IPS-20b (cell line): Measurements from ENCODE around the gene RGL3.
"Not testable (repeated sequence)": the region's sequence is repeated elsewhere in the genome, so short reads cannot be mapped to it uniquely, and the experiment has no call there.

Experiments
- H3K27ac ChIP-seq: one replicate; pipeline ENCODE4 v1.5.1; 2013; ENCODE audit warnings: low read length
- H3K27me3 ChIP-seq: 2 replicates; pipeline ENCODE4 v1.6.1; 2013; ENCODE audit warnings: mild to moderate bottlenecking, low read length, inconsistent platforms; ENCODE audit not compliant: insufficient read depth
- H3K36me3 ChIP-seq: 2 replicates; pipeline ENCODE4 v1.6.1; 2013; ENCODE audit warnings: low read depth, mild to moderate bottlenecking, inconsistent platforms, low read length, moderate library complexity; ENCODE audit not compliant: insufficient read depth
- H3K4me1 ChIP-seq: 2 replicates; pipeline ENCODE4 v1.6.1; 2013; ENCODE audit warnings: mild to moderate bottlenecking, control low read depth, inconsistent platforms, low read length, moderate library complexity; ENCODE audit not compliant: insufficient read depth
- H3K4me3 ChIP-seq: 2 replicates; pipeline ENCODE4 v1.5.1; 2013; ENCODE audit warnings: mild to moderate bottlenecking, low read length, inconsistent platforms
- H3K9ac ChIP-seq: 2 replicates; pipeline ENCODE4 v1.6.1; 2013; ENCODE audit warnings: low read depth, mild to moderate bottlenecking, inconsistent platforms, low read length, moderate library complexity
- H3K9me3 ChIP-seq: 2 replicates; pipeline ENCODE4 v1.6.1; 2013; ENCODE audit warnings: mild to moderate bottlenecking, low read depth, low read length, inconsistent platforms; ENCODE audit not compliant: insufficient read depth

RGL3 gene

DNA sequence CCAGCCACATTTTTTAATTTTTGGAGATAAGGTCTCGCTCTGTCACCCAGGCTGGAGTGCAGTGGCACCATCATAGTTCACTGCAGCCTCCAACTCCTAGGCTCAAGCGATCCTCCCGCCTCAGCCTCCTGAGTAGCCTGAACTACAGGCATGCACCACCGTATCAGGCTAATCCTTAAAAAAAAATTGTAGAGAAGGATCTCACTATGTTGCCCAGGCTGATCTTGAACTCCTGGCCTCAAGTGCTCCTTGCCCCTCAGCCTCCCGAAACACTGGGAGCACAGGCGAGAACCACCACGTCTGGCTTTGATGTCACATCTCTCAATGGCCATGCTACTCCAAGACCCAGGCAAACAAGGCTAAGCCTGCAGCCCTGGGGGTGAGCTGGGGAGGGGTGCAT is 37.5 kb upstream of the RGL3 start:
- H3K27ac ChIP-seq: no peak overlapping the region
- H3K4me3 ChIP-seq: no peak overlapping the region
- no peaks in the 10 kb centered on the region for H3K27me3 ChIP-seq
- no peak overlapping the region for H3K9ac ChIP-seq
- peaks cover 4% of the 10 kb centered on the region; the same call in 1 of the 2 replicates for H3K4me1 ChIP-seq
- H3K9me3 ChIP-seq: no peaks in the 10 kb centered on the region
- no peaks in the 10 kb centered on the region for H3K36me3 ChIP-seq

DNA sequence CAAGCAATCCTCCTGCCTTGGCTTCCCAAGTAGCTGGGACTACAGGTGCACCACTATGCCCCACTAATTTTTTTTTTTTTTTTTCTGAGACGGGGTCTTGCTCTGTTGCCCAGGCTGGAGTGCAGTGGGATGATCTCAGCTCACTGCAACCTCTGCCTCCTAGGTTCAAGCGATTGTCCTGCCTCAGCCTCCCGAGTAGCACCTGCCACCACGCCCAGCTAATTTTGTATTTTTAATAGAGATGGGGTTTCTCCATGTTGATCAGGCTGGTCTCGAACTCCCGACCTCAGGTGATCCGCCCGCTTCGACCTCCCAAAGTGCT is 36.1 kb upstream of the RGL3 start:
- not testable (repeated sequence) for H3K9ac ChIP-seq, H3K9me3 ChIP-seq, H3K4me3 ChIP-seq, H3K27me3 ChIP-seq, H3K36me3 ChIP-seq, H3K27ac ChIP-seq, H3K4me1 ChIP-seq

DNA sequence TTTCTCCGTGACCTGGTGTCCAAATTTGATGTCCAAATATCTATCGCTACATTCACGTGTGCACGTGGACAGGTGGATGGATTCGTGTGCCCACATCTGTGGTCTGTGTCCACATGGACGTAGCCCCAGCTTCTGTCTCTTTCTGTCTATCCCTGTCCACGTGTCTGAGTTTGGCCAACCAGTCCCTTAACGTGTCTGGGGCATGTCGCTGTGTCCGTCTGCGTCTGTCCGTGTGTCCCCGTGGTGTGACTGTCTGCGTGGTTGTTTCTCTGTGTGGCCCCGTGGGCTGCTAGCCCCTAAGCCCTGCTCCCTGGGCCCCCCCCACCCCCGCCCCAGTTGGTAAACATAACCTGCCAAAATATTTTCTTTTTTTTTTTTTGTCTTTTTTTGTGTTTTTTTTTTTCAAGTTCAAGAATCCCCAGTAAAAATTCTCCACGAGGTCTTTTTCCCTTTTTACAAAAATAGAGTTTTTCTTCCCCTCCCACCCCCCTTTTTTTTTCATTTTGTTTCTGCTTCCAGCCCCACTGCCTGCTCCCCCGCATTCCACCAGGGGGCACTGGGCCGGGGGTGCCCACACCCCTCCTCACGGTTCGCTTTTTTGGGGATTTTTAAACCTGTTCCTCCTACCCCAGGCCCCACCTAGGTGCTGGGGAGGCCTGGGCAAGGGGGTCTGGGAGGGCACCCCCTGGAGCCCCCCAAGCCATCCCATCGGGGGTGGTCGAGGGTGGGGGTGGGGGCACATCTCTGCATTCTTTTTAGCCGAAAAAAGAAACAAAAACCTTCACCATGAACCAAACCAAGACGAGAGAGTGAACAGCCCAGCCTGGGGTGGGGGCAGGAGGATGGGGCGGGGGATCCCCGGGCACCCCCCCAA is 34.6 kb upstream of the RGL3 start:
- Histone ChIP-seq H3K27me3 (no peaks in the 10 kb centered on the region), H3K4me1 (peaks cover 4% of the 10 kb centered on the region; the same call in 1 of the 2 replicates), H3K36me3 (peaks cover 15% of the 10 kb centered on the region), H3K9me3 (no peaks in the 10 kb centered on the region), H3K9ac (no peak overlapping the region), H3K27ac (no peak overlapping the region), H3K4me3 (no peak overlapping the region)

DNA sequence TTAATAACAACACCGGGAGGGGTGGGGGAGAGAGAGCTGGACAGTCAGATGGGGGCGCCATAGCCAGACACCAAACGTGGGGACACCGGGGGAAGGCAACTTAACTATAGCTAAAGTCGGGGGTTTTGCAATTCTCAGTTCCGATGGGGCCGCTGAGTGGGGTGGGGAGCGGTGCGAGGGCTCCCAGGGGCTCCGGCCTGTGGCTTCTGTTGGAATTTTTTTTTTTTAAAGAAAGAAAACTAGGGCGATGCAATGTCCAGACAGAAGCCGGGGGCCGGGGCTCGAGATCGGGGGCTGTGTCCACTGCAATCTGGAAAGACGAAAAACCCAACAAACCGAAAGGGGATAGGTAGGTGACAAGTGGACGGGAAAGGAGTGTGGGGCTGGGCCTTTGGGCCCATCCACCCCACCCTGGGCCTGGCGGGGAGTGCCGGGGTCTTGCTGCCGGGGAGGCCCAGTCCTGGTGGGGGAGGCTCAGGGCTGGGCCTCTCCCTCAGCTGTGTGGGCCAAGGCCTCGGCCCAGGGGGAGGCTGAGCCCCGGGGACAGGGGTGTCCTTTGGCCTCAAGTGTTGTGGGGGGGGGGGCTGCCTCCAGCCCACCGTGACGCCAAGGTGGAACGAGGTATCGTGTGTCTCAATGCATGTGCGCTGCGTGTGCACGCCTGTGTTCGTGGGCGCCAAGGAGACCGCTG is 33.7 kb upstream of the RGL3 start:
- H3K9ac ChIP-seq: no peak overlapping the region
- H3K4me1 ChIP-seq: peaks cover 4% of the 10 kb centered on the region; the same call in 1 of the 2 replicates
- H3K27ac ChIP-seq: no peak overlapping the region
- no peak overlapping the region for H3K4me3 ChIP-seq
- peaks cover 24% of the 10 kb centered on the region for H3K36me3 ChIP-seq
- H3K27me3 ChIP-seq: no peaks in the 10 kb centered on the region
- H3K9me3 ChIP-seq: no peaks in the 10 kb centered on the region

DNA sequence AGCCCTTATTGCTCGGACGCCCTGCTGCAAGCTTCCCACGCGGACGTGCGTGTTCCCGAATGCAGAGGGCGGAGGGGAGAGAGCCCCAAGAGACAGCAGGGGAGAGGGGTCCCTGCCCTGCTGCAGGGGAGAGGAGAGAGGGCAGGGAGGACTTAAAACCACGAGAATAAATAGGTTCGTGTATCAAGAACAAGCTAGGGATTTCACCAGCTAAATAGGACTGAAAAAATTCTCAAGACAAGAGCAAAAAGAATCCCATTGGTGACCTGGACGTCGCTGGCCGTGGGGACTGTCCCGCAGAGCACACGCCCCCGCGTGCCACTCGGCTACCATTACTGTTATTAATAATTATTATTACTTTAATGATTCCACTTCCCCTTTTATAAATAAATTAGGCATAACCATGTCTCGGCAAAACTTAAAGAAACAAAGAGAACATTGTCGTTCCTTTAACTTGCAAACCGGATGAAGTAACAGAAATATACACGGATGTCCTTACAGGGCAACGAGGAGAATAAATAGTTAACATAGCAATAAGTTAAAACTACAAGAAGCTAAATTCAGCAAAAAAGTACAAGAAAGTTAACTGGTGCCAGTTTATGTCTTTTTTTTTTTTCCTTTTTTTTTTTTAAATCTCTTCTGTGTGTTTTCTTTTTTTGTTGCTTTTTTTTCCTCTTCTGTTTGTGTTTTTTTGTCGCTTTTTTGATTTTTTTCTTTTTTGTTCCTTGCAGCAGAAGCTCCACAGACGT is 32.9 kb upstream of the RGL3 start:
- H3K27me3 ChIP-seq: no peaks in the 10 kb centered on the region
- H3K4me1 ChIP-seq: peaks cover 4% of the 10 kb centered on the region; the same call in 1 of the 2 replicates
- H3K9ac ChIP-seq: no peak overlapping the region
- no peak overlapping the region for H3K27ac ChIP-seq
- no peaks in the 10 kb centered on the region for H3K9me3 ChIP-seq
- H3K36me3 ChIP-seq: peaks cover 31% of the 10 kb centered on the region
- no peak overlapping the region for H3K4me3 ChIP-seq

DNA sequence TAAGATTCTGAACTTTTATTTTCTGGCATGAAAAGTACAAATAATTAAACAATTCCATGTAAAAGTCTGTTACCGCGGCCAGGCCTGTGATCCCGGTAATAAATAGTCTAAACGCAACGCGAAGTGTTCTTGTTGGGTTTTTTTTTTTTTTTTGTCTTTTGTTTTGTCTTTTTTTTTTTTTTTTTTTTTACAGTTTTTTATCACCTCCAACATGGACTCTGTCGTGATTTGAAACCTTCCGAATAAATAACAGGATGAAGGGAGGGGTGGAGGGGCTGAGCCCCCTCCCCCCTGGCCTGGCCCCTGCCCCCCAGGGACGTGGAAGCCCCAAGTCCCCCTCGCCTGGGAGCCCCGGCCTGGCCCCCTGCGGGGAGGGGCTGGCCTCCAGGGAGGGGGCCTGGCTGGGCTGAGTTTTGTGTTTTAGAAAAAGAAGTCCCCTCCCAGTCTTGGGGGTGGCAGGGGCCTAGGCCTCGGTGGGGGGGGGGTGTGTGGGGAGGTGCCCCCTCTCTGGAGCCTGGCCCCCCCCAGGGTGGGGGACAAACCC is 32.3 kb upstream of the RGL3 start:
- Histone ChIP-seq H3K27ac (no peak overlapping the region), H3K9me3 (no peaks in the 10 kb centered on the region), H3K4me1 (peaks cover 4% of the 10 kb centered on the region; the same call in 1 of the 2 replicates), H3K4me3 (no peak overlapping the region), H3K36me3 (peaks cover 33% of the 10 kb centered on the region), H3K27me3 (no peaks in the 10 kb centered on the region), H3K9ac (no peak overlapping the region)

DNA sequence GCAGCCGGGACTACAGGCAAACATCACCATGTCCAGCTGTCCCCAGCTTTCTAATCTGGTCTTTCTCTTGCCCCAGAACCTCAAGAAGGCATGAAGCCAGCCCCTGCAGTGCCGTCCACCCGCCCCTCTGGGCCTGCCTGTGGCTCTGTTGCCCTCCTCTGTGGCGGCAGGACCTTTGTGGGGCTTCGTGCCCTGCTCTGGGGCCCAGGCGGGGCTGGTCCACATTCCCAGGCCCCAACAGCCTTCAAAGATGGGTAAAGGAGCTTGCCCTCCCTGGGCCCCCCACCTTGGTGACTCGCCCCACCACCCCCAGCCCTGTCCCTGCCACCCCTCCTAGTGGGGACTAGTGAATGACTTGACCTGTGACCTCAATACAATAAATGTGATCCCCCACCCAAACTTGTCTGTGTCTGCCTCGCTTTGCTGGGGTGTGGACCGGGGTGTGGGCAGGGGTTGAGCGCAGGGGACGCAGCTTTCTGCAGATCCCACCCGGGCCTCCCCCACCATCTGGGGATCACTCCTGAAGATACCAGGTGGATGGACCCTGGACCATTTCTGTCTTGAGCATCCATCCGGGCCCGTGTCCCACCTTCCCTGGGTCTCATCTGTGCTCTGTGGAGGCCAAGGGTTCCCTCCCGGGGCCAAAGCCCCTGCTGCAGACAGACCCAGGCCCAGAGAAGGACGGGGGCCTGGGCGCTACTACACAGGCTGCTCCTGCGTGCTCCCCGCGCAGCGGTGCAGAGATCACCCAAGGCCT is 31.6 kb upstream of the RGL3 start:
- no peak overlapping the region for H3K4me3 ChIP-seq
- H3K9me3 ChIP-seq: no peaks in the 10 kb centered on the region
- peaks cover 4% of the 10 kb centered on the region; the same call in 1 of the 2 replicates for H3K4me1 ChIP-seq
- no peaks in the 10 kb centered on the region for H3K27me3 ChIP-seq
- no peak overlapping the region for H3K9ac ChIP-seq
- peaks cover 38% of the 10 kb centered on the region for H3K36me3 ChIP-seq
- no peak overlapping the region for H3K27ac ChIP-seq

DNA sequence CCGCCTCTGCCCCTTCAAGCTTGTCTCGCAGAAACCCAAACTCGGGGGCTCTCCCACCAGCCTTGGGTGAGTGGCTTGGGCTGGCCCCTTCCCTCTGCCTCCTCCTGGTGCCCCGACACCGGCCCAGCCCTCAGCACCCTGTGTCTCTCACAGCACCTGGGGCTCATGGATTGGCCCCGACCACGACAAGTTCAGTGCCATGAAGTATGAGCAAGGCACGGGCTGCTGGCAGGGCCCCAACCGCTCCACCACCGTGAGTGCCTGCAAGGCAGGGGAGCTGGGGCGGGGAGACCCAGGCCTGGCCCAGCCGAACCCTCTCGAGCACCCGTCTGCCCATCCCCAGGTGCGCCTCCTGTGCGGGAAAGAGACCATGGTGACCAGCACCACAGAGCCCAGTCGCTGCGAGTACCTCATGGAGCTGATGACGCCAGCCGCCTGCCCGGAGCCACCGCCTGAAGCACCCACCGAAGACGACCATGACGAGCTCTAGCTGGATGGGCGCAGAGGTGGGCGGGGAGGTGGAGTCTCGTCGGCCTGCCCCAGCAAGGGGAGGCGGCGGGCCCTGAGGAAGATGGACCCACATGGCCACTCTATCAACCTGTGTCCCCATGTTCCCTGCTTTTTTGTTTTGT is 29.9 kb upstream of the RGL3 start:
- Histone ChIP-seq H3K27me3 (no peaks in the 10 kb centered on the region), H3K27ac (no peak overlapping the region), H3K4me1 (peaks cover 4% of the 10 kb centered on the region; the same call in 1 of the 2 replicates), H3K9me3 (no peaks in the 10 kb centered on the region), H3K36me3 (peaks cover 55% of the 10 kb centered on the region), H3K4me3 (no peak overlapping the region), H3K9ac (no peak overlapping the region)

DNA sequence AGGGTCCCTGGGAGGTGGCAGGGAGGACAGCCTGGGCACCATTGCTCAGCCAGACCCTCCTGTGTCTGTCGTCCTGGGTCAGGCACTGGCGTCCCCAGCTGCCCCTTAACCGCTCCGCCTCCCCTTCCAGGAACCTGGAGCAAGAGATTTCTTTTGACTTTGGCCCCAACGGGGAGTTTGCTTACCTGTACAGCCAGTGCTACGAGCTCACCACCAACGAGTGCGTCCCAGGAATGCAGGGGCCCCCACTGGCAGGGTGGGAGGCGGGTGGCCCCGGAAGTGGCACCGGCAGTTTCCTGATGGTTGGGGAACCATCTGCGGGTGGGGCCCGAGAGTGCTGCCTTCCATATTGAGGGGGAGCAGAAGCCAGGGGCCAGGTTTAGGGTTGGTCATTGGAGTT is 29.3 kb upstream of the RGL3 start:
- peaks cover 4% of the 10 kb centered on the region; the same call in 1 of the 2 replicates for H3K4me1 ChIP-seq
- H3K36me3 ChIP-seq: peaks cover 60% of the 10 kb centered on the region
- H3K27ac ChIP-seq: no peak overlapping the region
- no peaks in the 10 kb centered on the region for H3K27me3 ChIP-seq
- H3K9ac ChIP-seq: no peak overlapping the region
- H3K4me3 ChIP-seq: no peak overlapping the region
- H3K9me3 ChIP-seq: no peaks in the 10 kb centered on the region

DNA sequence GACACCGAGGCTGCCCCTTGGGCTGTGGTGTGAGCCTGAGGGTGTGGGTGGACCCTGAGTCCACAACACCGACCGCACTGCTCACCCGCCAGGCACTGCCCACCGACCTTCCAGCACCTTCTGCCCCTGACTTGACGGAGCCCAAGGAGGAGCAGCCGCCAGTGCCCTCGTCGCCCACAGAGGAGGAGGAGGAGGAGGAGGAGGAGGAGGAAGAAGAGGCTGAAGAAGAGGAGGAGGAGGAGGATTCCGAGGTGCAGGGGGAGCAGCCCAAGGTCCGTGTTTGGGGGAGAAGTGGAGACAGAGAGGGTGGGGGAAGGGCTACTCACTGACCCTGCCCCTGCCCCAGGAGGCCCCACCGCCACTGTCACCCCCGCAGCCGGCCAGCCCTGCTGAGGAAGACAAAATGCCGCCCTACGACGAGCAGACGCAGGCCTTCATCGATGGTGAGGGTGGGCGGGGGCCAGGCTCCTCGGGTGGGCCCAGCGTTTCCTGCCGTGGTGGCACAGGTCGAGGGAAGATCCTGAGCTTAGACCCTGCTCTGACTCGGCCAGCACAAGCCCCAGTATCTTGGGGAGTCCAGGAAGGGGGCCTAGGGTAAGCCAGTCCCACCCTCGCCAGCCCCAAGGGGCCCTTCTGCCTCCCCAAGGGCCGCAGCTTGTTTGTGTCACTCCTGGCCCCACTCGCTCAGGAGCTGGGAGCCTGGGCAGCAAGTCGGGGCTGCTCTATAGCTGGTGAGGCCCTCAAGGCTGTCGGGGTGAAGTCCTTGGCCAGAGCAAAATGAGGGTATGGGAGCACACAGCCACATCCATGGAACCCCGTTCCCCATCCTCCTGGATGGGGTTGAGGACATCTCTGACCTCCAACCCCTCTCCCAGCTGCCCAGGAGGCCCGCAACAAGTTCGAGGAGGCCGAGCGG is 28.5 kb upstream of the RGL3 start:
- H3K36me3 ChIP-seq: peaks cover 67% of the 10 kb centered on the region
- H3K27me3 ChIP-seq: no peaks in the 10 kb centered on the region
- H3K9me3 ChIP-seq: no peaks in the 10 kb centered on the region
- H3K4me1 ChIP-seq: peaks cover 4% of the 10 kb centered on the region; the same call in 1 of the 2 replicates
- no peak overlapping the region for H3K9ac ChIP-seq
- no peak overlapping the region for H3K27ac ChIP-seq
- no peak overlapping the region for H3K4me3 ChIP-seq
